SHP77 treated with DMSO at 0.1 percent for 48 hours (cell line): ENCODE data around the gene HEXIM1.

Experiments
- DNase-seq: peaks from one replicate; lab custom pipeline; 2025; lab: John Stamatoyannopoulos, UW

The HEXIM1 gene, protein sequence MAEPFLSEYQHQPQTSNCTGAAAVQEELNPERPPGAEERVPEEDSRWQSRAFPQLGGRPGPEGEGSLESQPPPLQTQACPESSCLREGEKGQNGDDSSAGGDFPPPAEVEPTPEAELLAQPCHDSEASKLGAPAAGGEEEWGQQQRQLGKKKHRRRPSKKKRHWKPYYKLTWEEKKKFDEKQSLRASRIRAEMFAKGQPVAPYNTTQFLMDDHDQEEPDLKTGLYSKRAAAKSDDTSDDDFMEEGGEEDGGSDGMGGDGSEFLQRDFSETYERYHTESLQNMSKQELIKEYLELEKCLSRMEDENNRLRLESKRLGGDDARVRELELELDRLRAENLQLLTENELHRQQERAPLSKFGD

GRCh38 chr17:45148183-45149036 lies at the start of gene HEXIM1:
TSS of gene HEXIM1 (plus strand) at chr17:45148475. CDS start at chr17:45149191, 716 bp downstream.
- DNase-seq = peak; percentile 95

GRCh38 chr17:45098869-45099616 lies 49.2 kb upstream of the HEXIM1 start:
- DNase-seq = peak; percentile 60

DNA sequence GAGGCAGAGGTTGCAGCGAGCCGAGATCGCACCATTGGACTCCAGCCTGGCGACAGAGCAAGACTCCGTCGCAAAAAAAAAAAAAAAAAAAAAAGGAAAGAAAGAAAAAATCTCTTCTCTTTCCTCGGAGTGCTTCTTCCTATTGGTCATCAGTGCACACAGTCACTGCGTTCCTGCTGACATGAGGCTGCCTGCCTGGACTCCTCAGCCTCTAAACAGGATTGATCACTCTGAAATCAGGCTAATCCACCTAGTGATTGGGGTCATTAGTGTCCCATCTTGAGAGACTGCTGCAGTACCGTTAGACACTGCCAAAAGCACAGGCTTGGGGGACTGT lies 46.8 kb upstream of the HEXIM1 start:
- no peak for DNase-seq

- no peak for DNase-seq
Observed at GRCh38 chr17:45101883-45102811, 46.1 kb upstream of the HEXIM1 start.

DNA sequence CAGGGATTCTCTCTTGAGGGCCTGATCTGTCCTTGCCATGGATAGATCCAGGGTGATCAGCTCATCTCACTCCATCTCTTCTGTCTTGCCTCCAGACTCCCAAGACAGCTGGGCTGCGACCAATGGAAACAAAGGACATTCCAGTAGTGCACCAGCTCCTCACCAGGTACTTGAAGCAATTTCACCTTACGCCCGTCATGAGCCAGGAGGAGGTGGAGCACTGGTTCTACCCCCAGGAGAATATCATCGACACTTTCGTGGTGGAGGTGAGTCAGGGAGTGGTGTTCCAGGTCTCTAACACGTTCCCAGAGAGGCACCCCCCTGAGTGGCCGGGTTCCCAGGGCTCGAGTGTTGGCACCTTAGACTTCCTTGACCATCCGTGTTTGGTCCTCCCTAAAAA lies 45.4 kb upstream of the HEXIM1 start:
- DNase-seq = no peak

GRCh38 chr17:45103269-45103795 lies 44.9 kb upstream of the HEXIM1 start:
- no peak for DNase-seq

DNA sequence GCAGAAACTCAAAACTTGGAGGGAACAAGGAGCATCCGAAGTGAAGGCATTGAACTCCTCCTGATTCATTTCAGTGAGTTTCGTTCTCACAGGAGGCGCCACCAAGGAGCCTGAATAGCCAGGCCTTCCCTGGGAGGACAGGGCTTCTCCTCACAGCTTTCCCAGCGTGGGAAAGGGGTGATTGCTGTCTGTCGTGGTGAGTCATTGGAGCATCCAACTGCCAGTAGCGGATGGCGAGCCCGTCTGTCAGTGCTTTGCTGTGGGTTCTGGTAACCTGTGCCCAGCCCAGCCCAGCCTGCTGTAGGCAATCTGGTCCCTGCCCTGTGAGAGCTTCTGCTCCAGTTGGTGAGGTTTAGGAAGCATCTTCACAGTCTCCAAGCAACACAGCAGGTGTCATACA lies 44.2 kb upstream of the HEXIM1 start:
- no peak for DNase-seq

DNA sequence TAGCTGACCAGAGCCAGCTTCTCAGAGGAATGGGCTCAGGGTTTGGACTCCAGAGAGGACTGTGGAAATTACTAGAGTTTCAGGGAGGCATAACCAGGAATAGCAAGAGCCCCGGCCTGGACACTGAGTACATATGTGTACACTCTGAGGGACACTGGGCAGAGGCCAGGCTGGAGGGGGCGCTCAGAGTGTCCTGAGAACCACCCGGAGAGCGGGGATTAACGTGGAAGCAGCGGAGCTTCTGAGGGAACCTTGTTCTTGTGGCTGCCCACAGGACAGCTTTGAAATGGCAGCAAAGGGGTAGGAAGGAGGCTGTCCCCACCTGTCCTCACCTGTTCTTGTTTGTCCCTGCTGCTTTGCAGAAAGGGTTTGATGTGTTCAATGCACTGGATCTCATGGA lies 43.8 kb upstream of the HEXIM1 start:
- no peak for DNase-seq

DNA sequence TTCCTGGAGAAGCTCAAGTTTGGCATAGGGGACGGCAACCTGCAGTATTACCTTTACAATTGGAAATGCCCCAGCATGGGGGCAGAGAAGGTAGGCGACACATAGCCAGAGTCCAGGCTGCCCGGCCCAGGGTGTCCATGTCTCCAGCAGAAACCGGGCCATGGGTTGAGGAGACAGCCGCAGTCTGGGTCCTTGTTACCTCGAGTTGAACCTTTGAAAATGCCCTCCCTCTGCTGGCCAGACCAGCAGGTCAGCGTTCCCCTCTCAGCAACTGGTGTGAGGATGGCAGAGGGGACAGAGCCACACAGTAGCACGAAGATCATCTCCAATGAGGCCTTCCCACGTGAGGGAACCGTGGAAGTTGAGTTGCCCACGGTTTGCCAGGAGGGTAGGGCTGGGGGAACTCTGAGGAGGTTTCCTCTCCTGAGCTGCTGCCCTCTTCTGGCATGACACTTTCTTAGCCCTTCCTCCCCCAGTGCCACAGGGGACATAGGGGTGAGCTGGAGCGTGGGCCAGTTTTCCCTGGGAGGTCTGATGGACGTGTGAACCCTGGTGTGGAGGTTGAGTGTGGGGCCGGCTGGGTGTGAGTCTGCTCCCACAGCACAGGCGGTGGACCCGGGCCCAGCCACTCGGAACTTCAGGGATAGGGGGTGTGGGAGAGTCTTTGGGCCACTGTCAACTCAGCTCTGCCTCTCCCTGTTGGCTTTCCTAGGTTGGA lies 43.2 kb upstream of the HEXIM1 start:
- no peak for DNase-seq

DNA sequence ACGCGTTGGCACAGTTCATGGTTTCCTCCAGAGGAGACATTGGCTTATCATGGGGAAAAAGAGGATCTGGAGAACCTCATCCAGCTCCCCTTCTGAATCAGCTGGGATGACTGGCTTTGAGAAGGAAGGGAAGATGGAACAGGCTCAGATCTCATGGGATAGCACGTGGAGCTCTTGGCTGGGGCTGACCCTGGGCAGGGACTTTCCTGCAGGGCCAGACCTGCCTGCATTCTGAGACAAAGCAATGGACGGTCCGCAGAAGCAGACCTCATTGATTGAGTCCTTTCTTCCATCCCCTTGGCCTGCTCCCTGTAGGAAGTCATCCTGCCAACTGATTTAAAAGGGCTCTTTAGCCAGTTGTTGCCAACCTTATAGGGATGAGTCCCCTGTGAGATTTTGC lies 42.2 kb upstream of the HEXIM1 start:
- no peak for DNase-seq

GRCh38 chr17:45106582-45106981 lies 41.7 kb upstream of the HEXIM1 start:
- DNase-seq = no peak

GRCh38 chr17:45107293-45108010 lies 40.8 kb upstream of the HEXIM1 start:
- no peak for DNase-seq

- no peak for DNase-seq
Observed at GRCh38 chr17:45108051-45108450, 40.2 kb upstream of the HEXIM1 start.

DNA sequence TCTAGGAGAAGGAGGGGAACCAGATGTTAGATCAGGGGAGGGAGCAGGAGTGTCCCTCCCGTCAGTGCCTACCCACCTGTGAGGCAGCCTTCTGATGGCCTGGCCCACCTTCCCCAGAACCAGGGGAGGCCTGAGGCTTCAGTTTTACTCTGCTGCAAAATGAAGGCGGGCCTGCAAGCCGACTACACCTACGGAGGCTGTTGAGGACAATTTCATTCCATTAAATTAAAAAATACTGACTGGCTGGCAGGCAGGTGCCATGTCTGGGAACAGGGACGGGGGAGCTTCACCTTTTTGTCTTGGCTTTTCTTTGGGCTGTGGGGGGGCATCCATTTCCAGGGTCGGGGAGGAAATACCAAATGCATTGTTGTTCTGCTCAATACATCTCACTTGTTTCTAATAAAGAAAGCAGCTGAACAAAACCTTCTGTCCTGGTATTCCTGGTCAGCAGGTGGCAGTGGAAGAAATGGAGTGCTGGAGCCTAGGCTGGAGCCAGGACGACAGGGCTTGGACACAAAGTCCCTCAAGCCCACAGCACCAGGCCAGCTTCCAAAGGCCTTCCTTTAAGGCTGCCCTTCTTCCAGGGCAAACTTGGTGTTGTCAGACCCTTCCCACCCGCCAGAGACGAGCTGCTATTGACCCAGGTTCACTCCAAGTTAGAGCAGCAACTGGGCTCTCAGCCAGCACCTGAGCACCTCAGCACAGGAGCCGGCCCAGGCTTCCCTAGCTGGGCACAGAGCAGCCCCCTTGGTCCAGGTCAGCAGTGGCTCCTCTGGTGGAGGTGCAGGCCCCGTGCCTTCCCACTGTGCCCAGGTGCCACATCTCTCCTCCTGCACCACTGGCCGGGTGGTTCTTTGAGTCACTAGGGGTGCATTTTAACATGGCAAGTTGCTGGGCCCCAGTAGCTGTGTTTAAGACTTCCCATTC lies 39.4 kb upstream of the HEXIM1 start:
- no peak for DNase-seq

- DNase-seq = no peak
Observed at GRCh38 chr17:45110676-45111611, 37.3 kb upstream of the HEXIM1 start.

DNA sequence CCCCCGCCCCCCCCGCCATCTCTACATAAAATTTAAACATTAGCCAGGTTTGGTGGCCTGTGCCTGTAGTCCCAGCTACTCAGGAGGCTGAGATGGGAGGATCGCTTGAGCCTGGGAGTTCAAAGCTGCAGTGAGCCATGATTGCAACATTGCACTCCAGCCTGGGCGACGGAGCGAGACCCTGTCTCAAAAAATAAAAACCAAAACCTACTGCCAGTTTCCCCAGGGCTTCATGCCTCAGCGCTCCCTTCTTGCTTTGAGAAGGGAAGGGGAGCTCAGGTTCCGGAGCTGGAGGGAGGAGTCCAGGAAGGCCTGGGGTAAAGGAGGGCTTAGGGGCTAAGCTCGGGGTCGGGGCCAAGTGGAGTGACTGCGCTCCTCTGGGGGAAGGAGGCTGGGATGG lies 36.4 kb upstream of the HEXIM1 start:
- no peak for DNase-seq

DNA sequence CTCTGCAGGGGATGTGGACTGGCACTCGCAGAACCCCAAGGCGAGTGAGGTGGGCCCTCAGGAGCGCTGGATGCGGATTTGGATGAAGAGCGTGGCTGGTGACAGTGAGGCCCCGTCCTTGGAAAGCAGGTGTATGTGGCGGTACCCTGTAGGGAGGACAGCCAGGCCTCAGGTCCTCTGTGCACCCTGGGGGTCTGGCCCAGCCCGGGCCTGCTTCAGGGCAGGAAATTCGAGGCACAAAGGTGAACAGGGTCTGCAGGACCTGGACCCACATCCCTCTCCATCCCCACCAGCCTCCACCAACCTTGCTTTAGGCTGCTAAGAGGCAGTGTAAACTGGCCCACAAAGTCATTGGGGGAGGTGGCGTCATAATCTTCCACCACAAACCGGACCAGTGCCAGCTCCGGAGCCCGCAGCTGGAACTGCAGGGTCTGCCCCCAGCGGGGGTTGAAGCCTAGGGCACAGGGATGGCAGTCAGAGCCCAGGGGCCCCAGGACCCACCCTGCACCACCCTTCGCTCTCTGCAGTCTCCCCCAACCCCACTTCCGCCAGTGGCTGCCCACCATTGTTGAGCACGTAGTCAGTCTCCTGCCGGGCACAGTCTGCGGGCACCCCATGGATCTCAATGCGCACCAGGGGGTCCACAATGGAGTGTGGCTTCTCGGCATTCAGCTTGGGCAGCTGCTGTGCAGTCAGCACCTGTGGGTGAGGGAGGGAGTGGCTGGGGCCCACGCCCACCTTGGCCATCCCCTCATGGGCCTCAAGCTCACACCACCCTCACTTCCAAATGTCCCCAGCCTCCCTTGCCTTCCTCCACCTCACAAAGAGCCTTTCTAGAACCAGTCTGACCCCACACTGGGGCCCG lies 35.5 kb upstream of the HEXIM1 start:
- DNase-seq = no peak
